ENCODE results near the gene BTBD2.

DNA sequence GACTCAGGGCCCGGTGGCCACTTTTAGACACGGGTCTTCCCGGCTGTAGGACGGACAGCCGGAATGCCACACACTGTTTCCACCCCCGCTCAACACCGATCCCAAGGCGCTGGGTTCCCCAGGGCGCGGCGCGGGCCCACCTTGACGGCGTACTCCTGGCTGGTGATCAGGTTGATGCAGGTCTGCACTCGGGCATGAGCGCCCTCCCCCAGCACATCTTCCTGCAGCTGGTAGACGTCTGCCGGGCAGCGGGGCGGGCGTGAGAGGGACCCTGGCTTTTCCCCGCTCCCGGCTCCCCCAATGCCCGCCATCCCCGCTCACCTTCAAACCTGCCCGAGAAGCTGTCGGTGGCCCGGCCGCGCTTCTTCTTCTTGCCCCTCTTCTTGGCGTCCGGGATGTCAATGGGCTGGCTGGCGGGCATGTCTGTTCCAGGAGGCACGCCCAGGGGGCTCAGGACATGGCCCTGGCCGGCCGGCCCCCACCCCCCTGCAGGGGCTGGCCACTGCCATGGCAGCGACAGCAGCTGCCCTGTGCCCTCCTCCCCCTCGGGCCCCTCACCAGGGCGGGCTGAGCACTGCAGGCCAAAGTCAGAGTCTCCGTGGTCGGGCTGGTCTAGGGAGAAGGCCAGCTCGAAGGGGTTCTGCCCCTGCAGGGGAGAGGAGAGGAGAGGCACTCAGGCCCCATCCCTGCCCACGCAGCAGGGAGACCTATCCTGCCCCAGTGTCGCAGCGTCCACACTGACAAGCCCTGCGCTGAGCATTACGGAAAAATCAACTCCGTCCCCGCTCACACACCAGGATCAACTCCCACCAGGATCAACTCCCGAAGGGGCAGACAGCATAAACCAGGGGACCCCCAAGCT, 30.8 kb upstream of the BTBD2 start:
- TF ChIP-seq, protein P1, sequence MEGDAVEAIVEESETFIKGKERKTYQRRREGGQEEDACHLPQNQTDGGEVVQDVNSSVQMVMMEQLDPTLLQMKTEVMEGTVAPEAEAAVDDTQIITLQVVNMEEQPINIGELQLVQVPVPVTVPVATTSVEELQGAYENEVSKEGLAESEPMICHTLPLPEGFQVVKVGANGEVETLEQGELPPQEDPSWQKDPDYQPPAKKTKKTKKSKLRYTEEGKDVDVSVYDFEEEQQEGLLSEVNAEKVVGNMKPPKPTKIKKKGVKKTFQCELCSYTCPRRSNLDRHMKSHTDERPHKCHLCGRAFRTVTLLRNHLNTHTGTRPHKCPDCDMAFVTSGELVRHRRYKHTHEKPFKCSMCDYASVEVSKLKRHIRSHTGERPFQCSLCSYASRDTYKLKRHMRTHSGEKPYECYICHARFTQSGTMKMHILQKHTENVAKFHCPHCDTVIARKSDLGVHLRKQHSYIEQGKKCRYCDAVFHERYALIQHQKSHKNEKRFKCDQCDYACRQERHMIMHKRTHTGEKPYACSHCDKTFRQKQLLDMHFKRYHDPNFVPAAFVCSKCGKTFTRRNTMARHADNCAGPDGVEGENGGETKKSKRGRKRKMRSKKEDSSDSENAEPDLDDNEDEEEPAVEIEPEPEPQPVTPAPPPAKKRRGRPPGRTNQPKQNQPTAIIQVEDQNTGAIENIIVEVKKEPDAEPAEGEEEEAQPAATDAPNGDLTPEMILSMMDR (IDR thresholded peaks at IDR 0.05) = no peak
- TF ChIP-seq EZH2 (IDR thresholded peaks at IDR 0.05) (no peak), EZH2phosphoT487 (IDR thresholded peaks at IDR 0.05) (no peak)
